CD4-positive, alpha-beta T cell (primary cell): ENCODE measurements around the gene ADA. TPM values are rescaled to one million over a fixed set of nuclear protein-coding genes. Genes with fewer than 3 reads are reported as not detected.

ENCODE experiments used
- ATAC-seq: fragments of 200-7000 bp; cut with Tn5 transposase; one replicate; pipeline ENCODE4 v1.10.0; 2022; ENCODE audit warnings: mild to moderate bottlenecking; ENCODE audit not compliant: poor library complexity
- CTCF ChIA-PET: fragments of 350-600 bp; sonication (Branson Sonifier 250); formaldehyde crosslinking; loops from one replicate; lab custom pipeline; 2021; ENCODE audit warnings: antibody characterized with exemption, inconsistent platforms; lab: Charles Lee
- POLR2A ChIA-PET: fragments of 350-600 bp; sonication (Branson Sonifier 250); formaldehyde crosslinking; loops from one replicate; lab custom pipeline; 2021; ENCODE audit warnings: antibody characterized with exemption, inconsistent platforms; lab: Charles Lee
- DNase-seq, 14 experiments: peaks; one replicate each; pipeline ENCODE4 v3.0.0-alpha.2; 2013 to 2020; ENCODE audit warnings: mixed read lengths in 2 of 14
- H3K27ac ChIP-seq, 2 donors: one replicate each; pipeline versions ENCODE4 v1.5.1 to v1.7.0; 2013; ENCODE audit warnings: low read length in 2 of 2, low read depth in 1 of 2, mild to moderate bottlenecking in 1 of 2
- H3K27me3 ChIP-seq, 2 experiments: 1 replicate in 1 of 2; 2 replicates in 1 of 2; pipeline versions ENCODE4 v1.6.1 to v1.7.0; 2013; ENCODE audit warnings: low read length in 2 of 2, control low read depth in 1 of 2, mild to moderate bottlenecking in 1 of 2, moderate library complexity in 1 of 2; ENCODE audit not compliant: insufficient read depth in 2 of 2, control insufficient read depth in 1 of 2
- H3K36me3 ChIP-seq: one replicate; pipeline ENCODE4 v1.6.1; 2013; ENCODE audit warnings: low read length, control low read depth; ENCODE audit not compliant: insufficient read depth
- H3K4me1 ChIP-seq: one replicate; pipeline ENCODE4 v1.6.1; 2013; ENCODE audit warnings: low read length, control low read depth; ENCODE audit not compliant: insufficient read depth
- H3K4me3 ChIP-seq: one replicate; pipeline ENCODE4 v1.5.1; 2013; ENCODE audit warnings: mild to moderate bottlenecking, low read length, moderate library complexity
- H3K9me3 ChIP-seq, 2 experiments: 1 replicate in 1 of 2; 2 replicates in 1 of 2; pipeline versions ENCODE4 v1.6.1 to v1.7.0; 2013; ENCODE audit warnings: low read length in 2 of 2, mild to moderate bottlenecking in 2 of 2, control low read depth in 1 of 2, moderate library complexity in 1 of 2; ENCODE audit not compliant: control insufficient read depth in 1 of 2, insufficient read depth in 1 of 2
- H3K27ac Mint-ChIP-seq: one replicate; pipeline ENCODE4 v1.8.0; 2020; ENCODE audit warnings: mixed read lengths
- H3K27me3 Mint-ChIP-seq: one replicate; pipeline ENCODE4 v1.8.0; 2021; ENCODE audit warnings: mixed read lengths
- H3K36me3 Mint-ChIP-seq: one replicate; pipeline ENCODE4 v1.8.0; 2021; ENCODE audit warnings: low read depth, mixed read lengths
- H3K4me1 Mint-ChIP-seq: one replicate; pipeline ENCODE4 v1.8.0; 2021; ENCODE audit warnings: low read depth, mixed read lengths
- H3K4me3 Mint-ChIP-seq: one replicate; pipeline ENCODE4 v1.8.0; 2020; ENCODE audit warnings: mild to moderate bottlenecking, mixed read lengths
- H3K9me3 Mint-ChIP-seq: one replicate; pipeline ENCODE4 v1.8.0; 2020; ENCODE audit warnings: mixed read lengths
- intact Hi-C, 2 experiments: fragments of 100-400 bp; cut with DNase I in 1 of 2; cut with micrococcal nuclease in 1 of 2; formaldehyde crosslinking; loops; one replicate each; pipeline versions ENCODE4 v1.15.1 to v1.9.0; 2023 to 2025; cut with DNase I, micrococcal nuclease
- total RNA-seq, 174 experiments: library from RNA in 2 of 174; stranded (reverse) in 2 of 174; gene quantifications; one replicate each; pipeline ENCODE4 v1.2.3 and lab custom pipeline; 2021 to 2026
- TF ChIP-seq, protein P1 (sequence below): fragments of 200-600 bp; IDR thresholded peaks from one replicate; pipeline ENCODE4 v1.8.0; 2022; ENCODE audit warnings: antibody characterized with exemption, mild to moderate bottlenecking

Gene ADA
- total RNA-seq, 2 experiments from 2014 or later: 31.7 to 32.8 TPM

DNA sequence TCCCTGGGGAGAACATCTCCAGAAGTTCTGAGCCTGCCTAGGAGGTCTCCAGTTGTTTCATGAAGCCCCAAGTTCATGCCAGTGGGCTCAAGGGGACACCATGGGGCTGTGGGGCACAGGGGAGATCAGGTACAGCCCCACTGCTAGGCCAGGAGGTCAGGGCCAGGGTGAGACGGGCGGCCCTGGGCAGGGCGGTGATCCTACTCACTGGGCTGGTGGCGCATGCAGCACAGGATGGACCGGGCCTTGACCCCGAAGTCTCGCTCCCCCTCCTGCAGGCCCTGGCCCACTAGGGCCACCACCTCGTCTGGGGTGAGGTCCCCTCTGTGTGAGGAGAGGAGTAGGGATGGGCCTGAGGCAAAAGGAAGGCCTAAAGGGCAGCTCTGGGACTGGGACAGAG, 26.1 kb downstream of the ADA start:
- POLR2A ChIA-PET: no interaction called here
- Histone ChIP-seq H3K4me1 (no peaks in the 10 kb centered on the region), H3K36me3 (peaks cover 78% of the 10 kb centered on the region), H3K27me3 (no peaks in the 10 kb centered on the region), H3K4me3 (no peak overlapping the region), H3K9me3 (peaks cover 0 to 18% of the 10 kb centered on the region in 2 experiments), H3K27ac (no peak overlapping the region)
- intact Hi-C loops: no loop called here
- H3K4me1 Mint-ChIP-seq: peaks cover 10% of the 10 kb centered on the region
- H3K9me3 Mint-ChIP-seq: no peaks in the 10 kb centered on the region
- CTCF ChIA-PET: no interaction called here
- TF ChIP-seq, protein P1, sequence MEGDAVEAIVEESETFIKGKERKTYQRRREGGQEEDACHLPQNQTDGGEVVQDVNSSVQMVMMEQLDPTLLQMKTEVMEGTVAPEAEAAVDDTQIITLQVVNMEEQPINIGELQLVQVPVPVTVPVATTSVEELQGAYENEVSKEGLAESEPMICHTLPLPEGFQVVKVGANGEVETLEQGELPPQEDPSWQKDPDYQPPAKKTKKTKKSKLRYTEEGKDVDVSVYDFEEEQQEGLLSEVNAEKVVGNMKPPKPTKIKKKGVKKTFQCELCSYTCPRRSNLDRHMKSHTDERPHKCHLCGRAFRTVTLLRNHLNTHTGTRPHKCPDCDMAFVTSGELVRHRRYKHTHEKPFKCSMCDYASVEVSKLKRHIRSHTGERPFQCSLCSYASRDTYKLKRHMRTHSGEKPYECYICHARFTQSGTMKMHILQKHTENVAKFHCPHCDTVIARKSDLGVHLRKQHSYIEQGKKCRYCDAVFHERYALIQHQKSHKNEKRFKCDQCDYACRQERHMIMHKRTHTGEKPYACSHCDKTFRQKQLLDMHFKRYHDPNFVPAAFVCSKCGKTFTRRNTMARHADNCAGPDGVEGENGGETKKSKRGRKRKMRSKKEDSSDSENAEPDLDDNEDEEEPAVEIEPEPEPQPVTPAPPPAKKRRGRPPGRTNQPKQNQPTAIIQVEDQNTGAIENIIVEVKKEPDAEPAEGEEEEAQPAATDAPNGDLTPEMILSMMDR: no peak
- DNase-seq (no peak), ATAC-seq (no peak)
- no peak overlapping the region for H3K27ac Mint-ChIP-seq
- no peak overlapping the region for H3K4me3 Mint-ChIP-seq
- no peaks in the 10 kb centered on the region for H3K27me3 Mint-ChIP-seq
- peaks cover 90% of the 10 kb centered on the region for H3K36me3 Mint-ChIP-seq

DNA sequence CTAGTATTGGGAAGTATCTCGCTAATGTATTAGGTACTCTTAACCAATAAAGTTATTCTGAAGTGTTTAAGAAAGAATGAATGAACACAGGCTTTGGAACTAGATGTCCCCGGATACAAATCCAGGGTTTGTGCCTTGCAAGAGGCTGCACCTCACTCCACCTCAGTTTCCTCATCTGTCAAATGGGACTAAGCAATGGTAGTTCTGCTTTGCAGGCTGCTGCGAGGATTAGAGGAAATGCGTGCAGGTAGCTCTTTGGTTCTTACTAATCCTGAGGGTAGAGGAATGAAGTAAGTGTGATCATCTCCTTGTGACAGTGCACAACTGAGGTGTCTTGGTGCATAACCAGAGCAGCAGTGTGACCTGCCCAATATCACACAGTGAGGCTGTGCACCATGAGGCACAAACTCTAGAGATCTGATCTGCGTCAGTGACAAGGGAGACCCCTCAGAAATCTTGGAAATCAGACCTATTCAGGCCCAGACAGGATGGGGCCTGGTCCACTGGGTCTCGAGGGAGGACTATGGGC, 26.7 kb downstream of the ADA start:
- peaks cover 0 to 18% of the 10 kb centered on the region in 2 experiments for H3K9me3 ChIP-seq
- no peak for ATAC-seq
- Mint-ChIP-seq H3K4me3 (no peak overlapping the region), H3K27ac (no peak overlapping the region), H3K36me3 (peaks cover 90% of the 10 kb centered on the region), H3K4me1 (peaks cover 12% of the 10 kb centered on the region), H3K27me3 (no peaks in the 10 kb centered on the region), H3K9me3 (no peaks in the 10 kb centered on the region)
- POLR2A ChIA-PET: no interaction called here
- no peak overlapping the region for H3K27ac ChIP-seq
- intact Hi-C loops: loop anchor here in 1 of 2 experiments (5.0 kb wide), 1 partner anchor 57 kb away; no protein-coding TSS in a partner anchor
- H3K36me3 ChIP-seq: peaks cover 84% of the 10 kb centered on the region
- DNase-seq: no peak
- no peak overlapping the region for H3K4me3 ChIP-seq
- CTCF ChIA-PET: no interaction called here
- no peaks in the 10 kb centered on the region for H3K27me3 ChIP-seq
- TF ChIP-seq, protein P1: no peak
- peaks cover 1% of the 10 kb centered on the region for H3K4me1 ChIP-seq

DNA sequence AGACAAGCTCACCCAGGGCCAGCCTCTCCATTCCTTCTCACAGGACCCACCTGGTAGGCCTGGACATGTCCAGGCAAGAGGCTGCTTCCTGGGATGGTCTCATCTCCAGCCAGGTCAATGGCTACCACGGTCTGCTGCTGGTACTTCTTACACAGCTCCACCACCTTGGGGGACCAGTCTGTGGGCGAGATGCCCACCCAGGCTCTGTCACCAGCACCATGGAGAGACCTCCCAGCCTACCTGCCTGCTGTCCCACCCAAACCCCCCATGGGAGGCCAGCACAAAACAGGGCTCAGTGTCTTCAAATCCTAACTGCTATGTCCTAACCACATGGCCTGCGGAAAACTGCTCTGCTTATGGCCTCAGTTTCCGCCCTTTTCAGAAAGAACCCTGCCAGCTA, 27.3 kb downstream of the ADA start:
- no peaks in the 10 kb centered on the region for H3K27me3 ChIP-seq
- no peaks in the 10 kb centered on the region for H3K9me3 Mint-ChIP-seq
- ChIA-PET CTCF (no interaction called here), POLR2A (interaction anchor here (0.6 kb wide), 1 partner anchor 59 kb away, joined by 4 read pairs; no protein-coding TSS in a partner anchor)
- H3K27me3 Mint-ChIP-seq: no peaks in the 10 kb centered on the region
- peaks cover 8% of the 10 kb centered on the region for H3K4me1 ChIP-seq
- no peak overlapping the region for H3K27ac Mint-ChIP-seq
- no peak overlapping the region for H3K4me3 ChIP-seq
- peaks cover 85% of the 10 kb centered on the region for H3K36me3 ChIP-seq
- peaks cover 94% of the 10 kb centered on the region for H3K36me3 Mint-ChIP-seq
- no peak overlapping the region for H3K27ac ChIP-seq
- ATAC-seq (no peak), DNase-seq (no peak)
- peaks cover 0 to 18% of the 10 kb centered on the region in 2 experiments for H3K9me3 ChIP-seq
- peaks cover 18% of the 10 kb centered on the region for H3K4me1 Mint-ChIP-seq
- intact Hi-C loops: loop anchor here in 1 of 2 experiments (5.0 kb wide), 1 partner anchor 58 kb away; no protein-coding TSS in a partner anchor
- TF ChIP-seq, protein P1: no peak
- no peak overlapping the region for H3K4me3 Mint-ChIP-seq
